Measurements from ENCODE around the gene NRIP1.
A peak's percentile ranks its signal among the peaks of the same experiment; 100 is the strongest.

The NRIP1 gene

GRCh38 chr21:15063081-15063813, 1.6 kb downstream of the NRIP1 start:
- DNase-seq (ENCODE audit: extremely low spot score): no peak
- CTCF ChIA-PET: interaction anchor here (1.6 kb wide), 1 partner anchor 419 kb away, joined by 3 read pairs; no protein-coding TSS in a partner anchor

GRCh38 chr21:15062606-15062965, 2.2 kb downstream of the NRIP1 start:
- ChIA-PET CTCF (interaction anchor here (1.1 to 1.6 kb wide), 3 partner anchors 9 to 420 kb away, joined by 3 to 4 read pairs (median 3); no protein-coding TSS in a partner anchor), POLR2A (no interaction called here)
- DNase-seq (ENCODE audit: extremely low spot score): peak; percentile 10
- TF ChIP-seq CTCF (IDR thresholded peaks at IDR 0.05; ENCODE audit: control extremely low read depth, extremely low read depth, low read depth, missing control alignments): no peak

More at GRCh38 chr21:15063081-15063813, 1.6 kb downstream of the NRIP1 start:
- TF ChIP-seq CTCF (IDR thresholded peaks at IDR 0.05; ENCODE audit: control extremely low read depth, extremely low read depth, low read depth, missing control alignments): no peak
- POLR2A ChIA-PET: no interaction called here

- TF ChIP-seq CTCF (IDR thresholded peaks at IDR 0.05; ENCODE audit: control extremely low read depth, extremely low read depth, low read depth, missing control alignments): no peak
- POLR2A ChIA-PET: no interaction called here
- no peak for DNase-seq (ENCODE audit: extremely low spot score)
- CTCF ChIA-PET: interaction anchor here (1.1 to 1.6 kb wide), 3 partner anchors 9 to 420 kb away, joined by 3 to 4 read pairs (median 3); no protein-coding TSS in a partner anchor
Observed at GRCh38 chr21:15061747-15062605, 2.8 kb downstream of the NRIP1 start.

GRCh38 chr21:15061279-15061678, 3.5 kb downstream of the NRIP1 start:
- POLR2A ChIA-PET: no interaction called here
- no peak for TF ChIP-seq CTCF (IDR thresholded peaks at IDR 0.05; ENCODE audit: control extremely low read depth, extremely low read depth, low read depth, missing control alignments)
- CTCF ChIA-PET: interaction anchor here (1.1 to 1.6 kb wide), 3 partner anchors 8 to 421 kb away, joined by 3 to 4 read pairs (median 3); no protein-coding TSS in a partner anchor
- no peak for DNase-seq (ENCODE audit: extremely low spot score)

- ChIA-PET POLR2A (no interaction called here), CTCF (no interaction called here)
- DNase-seq (ENCODE audit: extremely low spot score): no peak
- no peak for TF ChIP-seq CTCF (IDR thresholded peaks at IDR 0.05; ENCODE audit: control extremely low read depth, extremely low read depth, low read depth, missing control alignments)
Observed at GRCh38 chr21:15060543-15061175, 4.1 kb downstream of the NRIP1 start.

- POLR2A ChIA-PET: no interaction called here
- CTCF ChIA-PET: interaction anchor here (0.9 to 1.4 kb wide), 4 partner anchors 9 to 195 kb away, joined by 3 to 5 read pairs (median 4); no protein-coding TSS in a partner anchor
- no peak for DNase-seq (ENCODE audit: extremely low spot score)
- no peak for TF ChIP-seq CTCF (IDR thresholded peaks at IDR 0.05; ENCODE audit: control extremely low read depth, extremely low read depth, low read depth, missing control alignments)
Observed at GRCh38 chr21:15059397-15059796, 5.4 kb downstream of the NRIP1 start.
